ENCODE results near the gene LY6G5B.

DNA sequence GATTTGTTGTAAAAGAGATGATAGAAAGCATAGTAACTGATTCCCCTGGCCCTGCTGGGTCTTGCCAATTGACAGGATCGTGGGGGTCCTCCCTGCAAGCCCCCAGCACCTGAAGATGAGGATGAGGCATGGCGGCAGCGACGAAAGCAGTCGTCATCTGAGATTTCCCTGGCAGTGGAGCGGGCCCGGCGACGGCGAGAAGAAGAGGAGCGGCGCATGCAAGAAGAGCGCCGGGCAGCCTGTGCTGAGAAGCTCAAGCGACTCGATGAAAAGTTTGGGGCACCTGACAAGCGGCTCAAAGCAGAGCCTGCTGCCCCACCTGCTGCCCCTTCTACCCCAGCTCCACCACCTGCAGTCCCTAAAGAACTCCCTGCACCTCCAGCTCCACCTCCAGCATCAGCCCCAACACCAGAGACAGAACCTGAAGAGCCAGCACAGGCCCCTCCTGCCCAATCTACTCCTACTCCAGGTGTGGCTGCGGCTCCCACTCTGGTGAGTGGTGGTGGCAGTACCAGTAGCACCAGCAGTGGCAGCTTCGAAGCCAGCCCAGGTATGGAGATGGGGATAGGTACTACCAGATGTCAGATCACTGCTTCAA lies 42.0 kb upstream of the LY6G5B start:
- TF ChIP-seq, protein P1, sequence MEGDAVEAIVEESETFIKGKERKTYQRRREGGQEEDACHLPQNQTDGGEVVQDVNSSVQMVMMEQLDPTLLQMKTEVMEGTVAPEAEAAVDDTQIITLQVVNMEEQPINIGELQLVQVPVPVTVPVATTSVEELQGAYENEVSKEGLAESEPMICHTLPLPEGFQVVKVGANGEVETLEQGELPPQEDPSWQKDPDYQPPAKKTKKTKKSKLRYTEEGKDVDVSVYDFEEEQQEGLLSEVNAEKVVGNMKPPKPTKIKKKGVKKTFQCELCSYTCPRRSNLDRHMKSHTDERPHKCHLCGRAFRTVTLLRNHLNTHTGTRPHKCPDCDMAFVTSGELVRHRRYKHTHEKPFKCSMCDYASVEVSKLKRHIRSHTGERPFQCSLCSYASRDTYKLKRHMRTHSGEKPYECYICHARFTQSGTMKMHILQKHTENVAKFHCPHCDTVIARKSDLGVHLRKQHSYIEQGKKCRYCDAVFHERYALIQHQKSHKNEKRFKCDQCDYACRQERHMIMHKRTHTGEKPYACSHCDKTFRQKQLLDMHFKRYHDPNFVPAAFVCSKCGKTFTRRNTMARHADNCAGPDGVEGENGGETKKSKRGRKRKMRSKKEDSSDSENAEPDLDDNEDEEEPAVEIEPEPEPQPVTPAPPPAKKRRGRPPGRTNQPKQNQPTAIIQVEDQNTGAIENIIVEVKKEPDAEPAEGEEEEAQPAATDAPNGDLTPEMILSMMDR (IDR thresholded peaks at IDR 0.05; ENCODE audit: borderline replicate concordance, extremely low read depth, low read length, poor library complexity, severe bottlenecking) = no peak
- TF ChIP-seq EZH2 (IDR thresholded peaks at IDR 0.05; ENCODE audit: borderline replicate concordance, low read depth, low read length, severe bottlenecking) = no peak

Data from DND-41 (cell line).